NCI-H2107 treated with DMSO at 0.1 percent for 48 hours (cell line): Measurements from ENCODE around the gene ASGR1.
"Not testable (repeated sequence)": the region's sequence is repeated elsewhere in the genome, so short reads cannot be mapped to it uniquely, and the experiment has no call there.

ENCODE experiments used
- DNase-seq: peaks from one replicate; lab custom pipeline; 2025; ENCODE audit not compliant: unreplicated experiment; lab: John Stamatoyannopoulos, UW

ASGR1 gene

DNA sequence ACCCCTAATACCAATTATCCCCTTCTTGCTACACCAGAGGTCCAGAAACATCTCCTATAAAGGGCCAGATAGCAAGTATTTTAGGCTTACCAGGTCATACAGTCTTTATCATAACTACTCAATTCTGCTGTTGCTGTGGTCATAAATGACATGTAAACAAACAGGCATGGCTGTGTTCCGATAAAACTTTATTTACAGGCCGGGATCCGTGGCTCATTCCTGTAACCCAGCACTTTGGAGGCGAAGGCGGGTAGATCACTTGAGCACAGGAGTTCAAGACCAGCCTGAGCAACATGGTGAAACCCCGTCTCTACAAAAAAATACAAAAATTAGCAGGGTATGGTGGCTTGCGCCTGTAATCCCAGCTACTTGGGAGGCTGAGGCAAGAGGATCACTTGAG, 12.3 kb downstream of the ASGR1 start:
- DNase-seq: no peak

DNA sequence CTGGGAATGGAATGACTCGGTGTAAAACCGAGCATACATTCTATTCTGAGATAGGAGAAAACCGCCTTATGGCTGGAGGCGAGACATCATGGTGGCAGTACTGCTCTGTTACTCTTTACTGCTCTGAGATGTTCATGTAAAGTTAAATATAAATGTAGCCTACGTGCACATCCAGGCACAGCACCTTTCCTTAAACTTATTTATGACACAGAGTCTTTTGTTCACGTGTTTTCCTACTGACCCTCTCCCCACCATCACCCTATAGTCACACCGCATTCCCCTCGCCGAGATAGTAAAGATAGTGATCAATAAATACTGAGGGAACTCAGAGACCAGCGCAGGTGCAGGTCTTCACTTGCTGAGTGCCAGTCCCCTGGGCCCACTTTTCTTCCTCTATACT, 19.6 kb downstream of the ASGR1 start:
- DNase-seq: not testable (repeated sequence)

GRCh38 chr17:7158424-7158823, 20.7 kb downstream of the ASGR1 start:
- DNase-seq: not testable (repeated sequence)

- no peak for DNase-seq
These were observed 22.7 kb downstream of the ASGR1 start for GRCh38 chr17:7156342-7156940.

- no peak for DNase-seq
These were observed 31.4 kb downstream of the ASGR1 start for GRCh38 chr17:7147772-7148171.

GRCh38 chr17:7146115-7146514, 33.1 kb downstream of the ASGR1 start:
- DNase-seq: no peak

GRCh38 chr17:7144213-7144612, 35.0 kb downstream of the ASGR1 start:
- DNase-seq: no peak

GRCh38 chr17:7141824-7142223, 37.3 kb downstream of the ASGR1 start:
- no peak for DNase-seq

GRCh38 chr17:7139400-7139799, 39.8 kb downstream of the ASGR1 start:
- no peak for DNase-seq

GRCh38 chr17:7138800-7139381, 40.3 kb downstream of the ASGR1 start:
- no peak for DNase-seq

GRCh38 chr17:7137171-7137943, 41.8 kb downstream of the ASGR1 start:
- no peak for DNase-seq

- peak; percentile 20 for DNase-seq
These were observed 42.8 kb downstream of the ASGR1 start for GRCh38 chr17:7136266-7136877.

DNA sequence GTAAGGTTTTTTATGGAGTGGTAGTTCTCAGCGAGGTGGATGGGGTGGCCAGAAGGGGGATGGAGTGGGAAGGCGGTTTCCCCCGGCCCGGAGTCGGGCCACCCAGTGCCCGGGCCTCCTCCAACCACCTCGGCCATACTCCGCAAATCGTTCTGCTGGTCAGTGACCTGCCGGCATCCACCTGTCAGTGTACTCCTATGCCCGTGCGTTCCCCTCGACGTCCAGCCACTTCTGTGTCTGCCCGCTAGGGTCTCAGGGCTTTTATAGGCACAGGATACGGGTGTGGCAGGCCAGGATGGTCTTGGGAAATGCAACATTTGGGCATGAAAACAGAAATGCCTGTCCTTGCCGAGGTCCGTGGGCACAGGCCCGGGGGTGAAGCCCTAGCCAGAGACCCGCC, 45.3 kb downstream of the ASGR1 start:
- no peak for DNase-seq

DNA sequence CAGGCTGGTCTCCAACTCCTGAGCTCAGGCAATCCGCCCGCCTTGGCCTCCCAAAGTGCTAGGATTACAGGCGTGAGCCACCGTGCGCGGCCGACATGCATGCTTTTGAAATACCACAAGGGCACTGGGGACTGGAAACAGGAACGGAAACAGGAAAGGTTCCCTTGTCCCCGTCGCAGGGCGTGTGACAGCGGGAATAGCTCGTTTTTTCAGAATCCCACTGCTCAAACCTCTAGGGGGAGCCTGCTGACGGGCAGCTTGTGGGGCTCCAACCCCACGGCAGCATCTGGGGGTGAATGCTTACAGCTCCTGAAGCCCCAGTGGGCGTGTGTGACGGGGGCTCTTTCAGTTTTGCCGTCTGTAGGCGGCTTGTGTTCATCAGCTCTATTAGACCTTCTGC, 45.7 kb downstream of the ASGR1 start:
- no peak for DNase-seq

GRCh38 chr17:7132511-7133094, 46.6 kb downstream of the ASGR1 start:
- no peak for DNase-seq

- DNase-seq: no peak
These were observed 47.8 kb downstream of the ASGR1 start for GRCh38 chr17:7131423-7131791.

GRCh38 chr17:7130621-7131422, 48.3 kb downstream of the ASGR1 start:
- DNase-seq: peak; percentile 19

GRCh38 chr17:7129311-7129710, 49.9 kb downstream of the ASGR1 start:
- DNase-seq: no peak

DNA sequence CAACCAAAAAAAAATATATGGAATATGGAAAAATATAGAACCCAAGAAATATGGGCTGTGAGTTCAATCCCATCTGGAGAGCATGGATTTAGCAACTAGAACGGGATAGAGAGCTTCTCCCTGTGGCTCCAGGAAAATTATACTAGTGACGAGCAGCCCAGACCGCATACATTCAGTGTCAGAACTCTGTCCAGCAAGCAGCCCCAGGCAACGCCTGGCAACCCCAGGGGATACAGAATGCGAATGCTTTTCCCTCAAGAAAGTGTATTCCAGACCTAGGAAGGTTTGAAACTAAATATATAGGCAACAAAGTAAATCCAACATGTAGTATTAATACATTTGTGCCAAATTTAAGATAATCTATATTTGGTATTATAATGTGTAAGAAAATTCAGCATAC, 51.0 kb downstream of the ASGR1 start:
- DNase-seq: no peak

DNA sequence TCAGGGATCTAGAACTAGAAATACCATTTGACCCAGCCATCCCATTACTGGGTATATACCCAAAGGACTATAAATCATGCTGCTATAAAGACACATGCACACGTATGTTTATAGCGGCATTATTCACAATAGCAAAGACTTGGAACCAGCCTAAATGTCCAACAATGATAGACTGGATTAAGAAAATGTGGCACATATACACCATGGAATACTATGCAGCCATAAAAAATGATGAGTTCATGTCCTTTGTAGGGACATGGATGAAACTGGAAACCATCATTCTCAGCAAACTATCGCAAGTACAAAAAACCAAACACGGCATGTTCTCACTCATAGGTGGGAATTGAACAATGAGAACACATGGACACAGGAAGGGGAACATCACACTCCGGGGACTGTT, 51.7 kb downstream of the ASGR1 start:
- not testable (repeated sequence) for DNase-seq

- not testable (repeated sequence) for DNase-seq
These were observed 52.8 kb downstream of the ASGR1 start for GRCh38 chr17:7126386-7126785.
